NT2/D1 (cell line): ENCODE data around the gene ZNF793.
A peak's percentile ranks its signal among the peaks of the same experiment; 100 is the strongest.

Experiments used
- DNase-seq: peaks from one replicate; pipeline ENCODE4 v3.0.0-alpha.2; 2011; ENCODE audit warnings: low read depth, low spot score
- H3K27me3 ChIP-seq: 2 replicates; pipeline ENCODE4 v1.6.0; 2011; ENCODE audit warnings: mild to moderate bottlenecking; ENCODE audit not compliant: insufficient read length, insufficient read depth
- H3K36me3 ChIP-seq: 2 replicates; pipeline ENCODE4 v1.6.1; 2011; ENCODE audit warnings: mild to moderate bottlenecking, low read length, mixed read lengths; ENCODE audit not compliant: insufficient read depth, insufficient read length
- H3K4me1 ChIP-seq: 2 replicates; pipeline ENCODE4 v1.5.1; 2011; ENCODE audit not compliant: insufficient read depth, insufficient read length
- H3K4me3 ChIP-seq: 2 replicates; pipeline ENCODE4 v1.5.1; 2011; ENCODE audit warnings: low read depth; ENCODE audit not compliant: insufficient read length
- H3K9ac ChIP-seq: 2 replicates; pipeline ENCODE4 v1.6.0; 2011; ENCODE audit warnings: low read depth; ENCODE audit not compliant: insufficient read length
- H3K9me3 ChIP-seq: 2 replicates; pipeline ENCODE4 v1.5.1; 2011; ENCODE audit warnings: mild to moderate bottlenecking, low read length; ENCODE audit not compliant: insufficient read depth
- SUZ12 ChIP-seq: IDR thresholded peaks from 2 replicates; pipeline ENCODE4 v1.6.1; 2011; ENCODE audit not compliant: insufficient read length, insufficient read depth; ENCODE audit errors: extremely low read depth
- YY1 ChIP-seq: IDR thresholded peaks from 2 replicates; pipeline ENCODE4 v1.6.1; 2011; ENCODE audit not compliant: insufficient read length, insufficient read depth
- ZNF274 ChIP-seq: IDR thresholded peaks from 2 replicates; pipeline ENCODE4 v1.6.1; 2011; ENCODE audit warnings: mild to moderate bottlenecking, low read depth, low read length

Gene ZNF793

GRCh38 chr19:37484406-37485168 lies 22.2 kb upstream of the ZNF793 start:
- Histone ChIP-seq H3K9me3 (peaks cover 81% of the 10 kb centered on the region), H3K4me1 (no peaks in the 10 kb centered on the region), H3K27me3 (no peaks in the 10 kb centered on the region), H3K36me3 (peaks cover 28% of the 10 kb centered on the region), H3K9ac (no peak overlapping the region), H3K4me3 (no peak overlapping the region)
- no peak for DNase-seq
- peak; percentile 93 for TF ChIP-seq ZNF274
- TF ChIP-seq YY1, result no peak

GRCh38 chr19:37492213-37492612 lies 14.5 kb upstream of the ZNF793 start:
- DNase-seq, result no peak
- no peak for TF ChIP-seq SUZ12
- H3K4me1 ChIP-seq, result no peaks in the 10 kb centered on the region
- peaks cover 19% of the 10 kb centered on the region for H3K9me3 ChIP-seq
- H3K36me3 ChIP-seq, result no peaks in the 10 kb centered on the region
- H3K9ac ChIP-seq, result no peak overlapping the region
- H3K27me3 ChIP-seq, result no peaks in the 10 kb centered on the region
- H3K4me3 ChIP-seq, result no peak overlapping the region

- Histone ChIP-seq H3K9me3 (no peaks in the 10 kb centered on the region), H3K4me1 (no peaks in the 10 kb centered on the region), H3K9ac (peak overlapping the region; percentile 95), H3K36me3 (peaks cover 19% of the 10 kb centered on the region), H3K27me3 (no peaks in the 10 kb centered on the region), H3K4me3 (peak overlapping the region; percentile 80)
- no peak for TF ChIP-seq ZNF274
- no peak for TF ChIP-seq YY1
- TF ChIP-seq SUZ12, result no peak
- no peak for DNase-seq
Observed at GRCh38 chr19:37505958-37506386, 767 bp upstream of the ZNF793 start.

GRCh38 chr19:37507167-37507464 lies 377 bp downstream of the ZNF793 start:
- Histone ChIP-seq H3K27me3 (no peaks in the 10 kb centered on the region), H3K36me3 (peaks cover 22% of the 10 kb centered on the region), H3K4me1 (no peaks in the 10 kb centered on the region), H3K9me3 (no peaks in the 10 kb centered on the region), H3K9ac (peak overlapping the region; percentile 95), H3K4me3 (peak overlapping the region; percentile 80)
- DNase-seq, result no peak
- TF ChIP-seq SUZ12, result no peak
- TF ChIP-seq ZNF274, result no peak
- no peak for TF ChIP-seq YY1

GRCh38 chr19:37511186-37511585 lies 4.4 kb downstream of the ZNF793 start:
- no peaks in the 10 kb centered on the region for H3K9me3 ChIP-seq
- H3K27me3 ChIP-seq, result no peaks in the 10 kb centered on the region
- no peak for TF ChIP-seq YY1
- no peak for TF ChIP-seq ZNF274
- TF ChIP-seq SUZ12, result no peak
- no peak overlapping the region for H3K9ac ChIP-seq
- DNase-seq, result no peak
- no peak overlapping the region for H3K4me3 ChIP-seq
- H3K4me1 ChIP-seq, result no peaks in the 10 kb centered on the region
- H3K36me3 ChIP-seq, result peaks cover 33% of the 10 kb centered on the region

- no peak overlapping the region for H3K9ac ChIP-seq
- H3K4me3 ChIP-seq, result no peak overlapping the region
- TF ChIP-seq ZNF274 (no peak), SUZ12 (no peak), YY1 (no peak)
- no peaks in the 10 kb centered on the region for H3K27me3 ChIP-seq
- DNase-seq, result no peak
- no peaks in the 10 kb centered on the region for H3K4me1 ChIP-seq
- peaks cover 33% of the 10 kb centered on the region for H3K36me3 ChIP-seq
- H3K9me3 ChIP-seq, result no peaks in the 10 kb centered on the region
Observed at GRCh38 chr19:37511821-37512220, 5.1 kb downstream of the ZNF793 start.

GRCh38 chr19:37513397-37513796 lies 6.7 kb downstream of the ZNF793 start:
- H3K4me1 ChIP-seq, result no peaks in the 10 kb centered on the region
- no peak for DNase-seq
- no peak overlapping the region for H3K4me3 ChIP-seq
- no peak for TF ChIP-seq YY1
- no peak for TF ChIP-seq ZNF274
- no peak for TF ChIP-seq SUZ12
- no peaks in the 10 kb centered on the region for H3K27me3 ChIP-seq
- H3K36me3 ChIP-seq, result peaks cover 38% of the 10 kb centered on the region
- no peak overlapping the region for H3K9ac ChIP-seq
- no peaks in the 10 kb centered on the region for H3K9me3 ChIP-seq
